Measurements from ENCODE around the gene CNTNAP4. TPM values are rescaled to one million over a fixed set of nuclear protein-coding genes. Genes with fewer than 3 reads are reported as not detected.

Gene CNTNAP4
- total and polyA plus RNA-seq, 10 donors = 0.23 TPM; not detected in 9

DNA sequence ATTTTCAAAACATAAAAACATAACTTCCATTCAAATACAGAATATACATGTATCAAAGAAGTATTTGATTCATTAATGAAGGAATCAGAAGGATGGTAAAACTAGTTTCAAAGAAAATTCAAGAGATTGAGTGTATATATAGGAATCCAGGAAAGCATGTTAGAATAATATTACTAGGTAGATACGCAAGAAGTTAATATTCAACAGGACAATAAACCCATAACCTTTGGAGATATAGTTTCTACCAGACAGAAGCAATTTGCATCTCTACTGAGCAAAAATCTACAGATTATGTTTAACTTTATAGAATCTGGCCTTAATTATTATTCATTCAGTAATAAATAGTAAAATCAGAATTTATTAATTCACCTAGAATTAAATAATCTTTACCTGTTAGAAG is 166.8 kb downstream of the CNTNAP4 start:
- H3K4me3 ChIP-seq = no peak overlapping the region
- H3K4me1 ChIP-seq = no peaks in the 10 kb centered on the region
- no peaks in the 10 kb centered on the region for H3K36me3 ChIP-seq
- TF ChIP-seq, protein P1, sequence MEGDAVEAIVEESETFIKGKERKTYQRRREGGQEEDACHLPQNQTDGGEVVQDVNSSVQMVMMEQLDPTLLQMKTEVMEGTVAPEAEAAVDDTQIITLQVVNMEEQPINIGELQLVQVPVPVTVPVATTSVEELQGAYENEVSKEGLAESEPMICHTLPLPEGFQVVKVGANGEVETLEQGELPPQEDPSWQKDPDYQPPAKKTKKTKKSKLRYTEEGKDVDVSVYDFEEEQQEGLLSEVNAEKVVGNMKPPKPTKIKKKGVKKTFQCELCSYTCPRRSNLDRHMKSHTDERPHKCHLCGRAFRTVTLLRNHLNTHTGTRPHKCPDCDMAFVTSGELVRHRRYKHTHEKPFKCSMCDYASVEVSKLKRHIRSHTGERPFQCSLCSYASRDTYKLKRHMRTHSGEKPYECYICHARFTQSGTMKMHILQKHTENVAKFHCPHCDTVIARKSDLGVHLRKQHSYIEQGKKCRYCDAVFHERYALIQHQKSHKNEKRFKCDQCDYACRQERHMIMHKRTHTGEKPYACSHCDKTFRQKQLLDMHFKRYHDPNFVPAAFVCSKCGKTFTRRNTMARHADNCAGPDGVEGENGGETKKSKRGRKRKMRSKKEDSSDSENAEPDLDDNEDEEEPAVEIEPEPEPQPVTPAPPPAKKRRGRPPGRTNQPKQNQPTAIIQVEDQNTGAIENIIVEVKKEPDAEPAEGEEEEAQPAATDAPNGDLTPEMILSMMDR (IDR thresholded peaks at IDR 0.05 in 8 of 11, conservative IDR thresholded peaks at IDR 0.05 in 3 of 11) = no peak
- TF ChIP-seq POLR2AphosphoS5 (IDR thresholded peaks at IDR 0.05) = no peak
- TF ChIP-seq POLR2A (IDR thresholded peaks at IDR 0.05) = no peak
- no peaks in the 10 kb centered on the region for H3K27me3 ChIP-seq (replicated peaks in 1 of 7)
- intact Hi-C loops (cut with DNase I; ENCODE audit: low total_unique reads) = no loop called here
- DNase-seq = no peak
- WGBS, 5 donors = 91 to 98% (median 95%) methylated on average over 1 of the region's 1 CpG
- H3K27ac ChIP-seq = no peak overlapping the region
- no peaks in the 10 kb centered on the region for H3K9me3 ChIP-seq

DNA sequence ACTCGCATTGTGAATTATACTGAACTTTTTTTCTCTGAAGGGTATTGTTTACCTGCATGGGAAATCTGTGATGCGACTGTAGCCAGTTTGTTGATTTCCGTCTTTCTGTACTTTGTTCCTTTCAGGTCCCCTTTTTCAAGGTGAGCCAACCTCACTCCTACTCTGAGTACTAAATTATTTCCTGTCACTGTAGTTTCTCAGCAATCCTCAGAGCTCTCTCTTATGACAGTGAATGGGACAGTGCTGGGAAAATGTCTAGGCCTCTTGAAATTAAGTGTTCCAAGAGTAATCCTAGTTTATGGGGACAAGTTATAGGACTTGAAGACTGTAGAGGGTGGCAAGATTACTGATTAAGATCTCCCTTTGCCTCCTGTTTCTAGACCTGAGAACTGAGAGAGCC is 167.6 kb downstream of the CNTNAP4 start:
- Histone ChIP-seq H3K4me3 (no peak overlapping the region), H3K36me3 (no peaks in the 10 kb centered on the region), H3K27me3 (replicated peaks in 1 of 7) (no peaks in the 10 kb centered on the region), H3K4me1 (no peaks in the 10 kb centered on the region), H3K9me3 (no peaks in the 10 kb centered on the region), H3K27ac (no peak overlapping the region)
- WGBS, 5 donors = 46 to 75% (median 53%) methylated on average over 2 to 3 of the region's 3 CpGs
- no peak for DNase-seq
- intact Hi-C loops (cut with DNase I; ENCODE audit: low total_unique reads) = no loop called here
- TF ChIP-seq POLR2A (IDR thresholded peaks at IDR 0.05) (no peak), POLR2AphosphoS5 (IDR thresholded peaks at IDR 0.05) (no peak)
- TF ChIP-seq, protein P1 (IDR thresholded peaks at IDR 0.05 in 8 of 11, conservative IDR thresholded peaks at IDR 0.05 in 3 of 11) = no peak

DNA sequence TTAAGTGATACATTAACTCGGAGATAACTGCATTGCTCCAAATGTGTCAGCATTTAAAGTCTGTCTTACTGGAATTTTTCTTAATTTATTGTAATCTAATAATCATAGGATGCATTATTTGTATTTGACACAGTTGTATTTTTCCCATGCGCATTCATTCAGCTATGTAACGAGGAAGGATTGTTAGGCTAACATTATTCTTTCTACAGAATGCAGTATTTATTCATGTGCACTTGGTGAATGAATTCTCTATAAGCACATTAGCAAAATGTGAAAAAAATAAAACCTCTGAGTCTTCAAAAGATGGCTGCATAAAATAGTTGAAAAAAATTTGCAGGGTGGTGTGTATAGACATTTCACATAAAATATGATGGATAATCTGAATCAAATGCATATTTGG is 168.6 kb downstream of the CNTNAP4 start:
- no peak for TF ChIP-seq POLR2A (IDR thresholded peaks at IDR 0.05)
- TF ChIP-seq POLR2AphosphoS5 (IDR thresholded peaks at IDR 0.05) = no peak
- TF ChIP-seq, protein P1 (IDR thresholded peaks at IDR 0.05 in 8 of 11, conservative IDR thresholded peaks at IDR 0.05 in 3 of 11) = no peak
- WGBS, 5 donors = 80 to 93% (median 84%) methylated on average over 3 of the region's 3 CpGs
- Histone ChIP-seq H3K27me3 (replicated peaks in 1 of 7) (no peaks in the 10 kb centered on the region), H3K27ac (no peak overlapping the region), H3K9me3 (no peaks in the 10 kb centered on the region), H3K4me1 (no peaks in the 10 kb centered on the region), H3K4me3 (no peak overlapping the region), H3K36me3 (no peaks in the 10 kb centered on the region)
- intact Hi-C loops (cut with DNase I; ENCODE audit: low total_unique reads) = no loop called here
- DNase-seq = no peak

DNA sequence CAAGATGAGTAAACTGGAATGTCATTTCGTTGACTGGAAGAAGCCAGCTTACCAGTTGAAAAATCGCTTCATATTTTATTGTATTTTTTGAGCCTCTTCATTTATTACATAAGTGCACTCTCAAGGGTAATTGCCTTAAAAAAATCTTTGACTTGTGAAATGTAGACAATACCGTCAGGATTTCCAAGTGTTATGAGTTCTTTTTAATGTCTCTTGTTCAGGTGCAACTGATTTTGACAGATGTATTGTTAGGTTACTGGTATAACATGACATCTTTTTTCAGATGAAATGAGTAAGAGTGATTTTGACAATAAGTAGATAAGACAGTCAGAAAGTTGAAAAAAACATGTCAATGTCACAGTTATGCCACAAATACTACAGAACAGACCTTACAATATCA is 169.1 kb downstream of the CNTNAP4 start:
- DNase-seq = no peak
- Histone ChIP-seq H3K4me1 (no peaks in the 10 kb centered on the region), H3K4me3 (no peak overlapping the region), H3K27ac (no peak overlapping the region), H3K36me3 (no peaks in the 10 kb centered on the region), H3K9me3 (no peaks in the 10 kb centered on the region), H3K27me3 (replicated peaks in 1 of 7) (no peaks in the 10 kb centered on the region)
- TF ChIP-seq POLR2A (IDR thresholded peaks at IDR 0.05) (no peak), POLR2AphosphoS5 (IDR thresholded peaks at IDR 0.05) (no peak)
- TF ChIP-seq, protein P1 (IDR thresholded peaks at IDR 0.05 in 8 of 11, conservative IDR thresholded peaks at IDR 0.05 in 3 of 11) = no peak
- WGBS, 5 donors = 54 to 68% (median 62%) methylated on average over 3 of the region's 3 CpGs
- intact Hi-C loops (cut with DNase I; ENCODE audit: low total_unique reads) = no loop called here

Data from spleen (tissue), 11 donors.